Limb (tissue), 2 donors: ENCODE results near the gene PFKM.
A peak's percentile ranks its signal among the peaks of the same experiment; 100 is the strongest.

Experiments
- DNase-seq, 2 donors: peaks; one replicate each; pipeline ENCODE4 v3.0.0-alpha.2; 2016; ENCODE audit errors: extremely low spot score in 2 of 2

PFKM gene

DNA sequence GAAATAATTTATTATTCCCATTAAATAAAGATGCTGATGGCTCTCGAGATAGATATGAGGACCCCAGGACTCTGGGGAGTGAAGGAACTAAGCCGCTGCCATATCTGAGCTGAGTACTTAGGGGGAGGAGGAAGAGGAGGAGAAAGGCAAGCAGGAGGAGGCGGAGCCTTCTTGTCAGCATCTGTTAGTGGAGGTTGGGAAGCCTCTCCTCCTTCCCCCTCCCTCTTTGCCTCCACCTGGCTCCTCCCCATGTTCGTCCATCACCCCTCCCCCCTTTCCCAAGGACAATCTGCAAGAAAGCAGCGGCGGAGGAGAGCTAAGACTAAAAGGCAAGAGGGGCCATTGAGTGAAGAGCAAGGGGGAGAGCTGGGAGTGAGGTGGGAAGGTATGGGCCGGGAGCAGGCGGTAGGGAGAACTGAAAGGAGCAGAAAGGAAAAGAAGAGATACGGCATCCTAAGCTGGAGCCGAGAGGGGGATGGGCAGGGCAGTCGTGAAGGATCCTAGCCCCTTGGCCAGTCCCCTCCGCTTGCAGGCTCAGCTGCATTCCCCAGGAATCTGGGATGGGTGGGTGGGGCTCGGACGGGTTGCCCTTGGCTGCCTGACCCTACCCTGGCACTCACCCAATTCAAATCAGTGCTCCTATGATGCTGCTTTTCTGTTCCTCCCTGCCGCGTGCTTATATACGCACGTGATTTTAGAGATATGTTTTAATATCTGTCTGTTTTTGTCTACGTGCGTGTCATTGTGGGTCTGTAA, at the start of gene PFKM:
Gene PFKM (plus strand): TSS at position 287 of the 756 bp plus-strand sequence. CDS start 3,411 bp downstream, outside the sequence.
- peak; percentile 87 to 95 for DNase-seq

DNA sequence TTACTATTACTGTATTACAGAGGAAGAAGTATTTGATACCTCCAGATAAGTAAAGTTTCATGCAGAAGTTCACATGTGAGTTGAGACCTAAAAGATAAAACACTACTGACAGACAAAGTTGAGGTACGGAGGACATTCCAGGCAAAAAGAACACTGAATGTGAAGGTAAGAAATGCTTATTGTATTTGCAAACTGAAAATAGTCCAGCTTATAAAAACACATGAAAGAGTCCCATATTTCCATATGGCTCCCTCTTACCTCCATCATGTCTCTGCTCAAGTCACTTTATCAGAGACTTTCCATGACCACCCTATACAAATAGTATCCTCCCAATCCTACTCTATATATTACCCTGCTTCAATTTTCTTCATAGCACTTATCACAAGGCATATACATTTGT, 49.1 kb upstream of the PFKM start:
- DNase-seq: no peak

DNA sequence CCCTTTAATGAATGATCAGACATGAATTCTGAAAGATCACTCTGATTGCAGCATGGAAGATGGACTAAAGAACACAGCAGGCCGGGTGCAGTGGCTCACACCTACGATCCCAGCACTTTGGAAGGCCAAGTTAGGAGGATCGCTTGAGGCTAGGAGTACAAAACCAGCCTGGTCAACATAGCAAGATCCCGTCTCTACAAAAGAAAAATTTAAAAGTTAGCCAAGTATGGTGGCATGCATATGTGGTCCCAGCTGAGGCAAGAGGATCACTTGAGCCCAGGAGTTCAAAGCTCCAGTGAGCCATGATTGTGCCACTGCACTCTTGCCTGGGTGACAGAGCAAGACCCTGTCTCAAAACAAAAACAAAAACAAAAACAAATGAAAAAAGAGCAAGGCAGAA, 48.4 kb upstream of the PFKM start:
- DNase-seq: no peak

DNA sequence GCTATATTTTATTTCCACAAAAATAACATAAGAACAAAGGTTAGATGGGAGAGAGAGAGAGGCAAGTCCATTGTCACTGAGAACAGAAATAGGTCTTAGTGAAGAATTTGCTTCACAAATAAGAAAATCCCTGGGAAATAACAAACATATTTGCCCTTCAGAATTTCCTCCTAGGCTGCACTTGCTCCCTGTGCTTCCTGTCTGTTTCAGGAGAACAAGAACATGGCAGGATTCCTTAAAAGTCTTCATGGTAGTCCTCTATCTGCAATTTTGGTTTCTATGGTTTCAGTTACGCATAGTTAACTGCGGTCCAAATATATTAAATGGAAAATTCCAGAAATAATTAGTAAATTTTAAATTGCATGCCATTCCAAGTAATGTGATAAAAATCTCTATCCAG, 47.4 kb upstream of the PFKM start:
- no peak for DNase-seq

DNA sequence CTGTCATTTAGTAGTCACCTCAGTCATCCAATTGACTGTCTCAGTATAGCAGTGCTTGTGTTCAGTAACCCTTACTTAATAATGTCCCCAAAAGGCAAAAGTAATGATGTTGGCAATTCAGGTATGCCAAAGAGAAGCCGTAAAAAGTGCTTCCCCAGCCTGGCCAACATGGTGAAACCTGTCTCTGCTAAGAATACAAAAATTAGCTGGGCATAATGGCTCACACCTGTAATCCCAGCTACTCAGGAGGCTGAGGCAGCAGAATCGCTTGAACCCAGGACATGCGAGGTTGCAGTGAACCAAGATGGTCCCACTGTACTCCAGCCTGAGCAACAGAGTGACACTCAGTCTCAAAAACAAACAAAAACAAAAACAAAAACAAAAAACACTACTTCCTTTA, 46.9 kb upstream of the PFKM start:
- DNase-seq: no peak

DNA sequence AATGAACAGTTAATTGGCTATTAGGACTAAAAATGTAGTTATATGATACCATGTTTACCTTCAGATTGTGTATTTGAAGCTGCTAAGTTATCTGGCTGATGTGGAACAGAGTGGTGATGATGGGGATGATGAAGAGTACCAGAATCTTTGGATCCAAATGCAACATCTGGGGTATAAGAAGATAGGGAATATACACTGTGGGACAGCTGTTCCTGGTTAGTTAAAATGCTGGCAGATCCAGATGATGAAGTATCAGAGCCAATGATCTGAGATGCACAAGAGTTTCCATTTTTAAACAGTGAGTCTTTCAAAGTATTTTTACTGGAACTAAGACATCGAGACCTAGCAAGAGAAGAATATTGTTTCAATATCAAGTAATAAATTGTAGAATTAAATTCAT, 44.9 kb upstream of the PFKM start:
- DNase-seq: no peak

DNA sequence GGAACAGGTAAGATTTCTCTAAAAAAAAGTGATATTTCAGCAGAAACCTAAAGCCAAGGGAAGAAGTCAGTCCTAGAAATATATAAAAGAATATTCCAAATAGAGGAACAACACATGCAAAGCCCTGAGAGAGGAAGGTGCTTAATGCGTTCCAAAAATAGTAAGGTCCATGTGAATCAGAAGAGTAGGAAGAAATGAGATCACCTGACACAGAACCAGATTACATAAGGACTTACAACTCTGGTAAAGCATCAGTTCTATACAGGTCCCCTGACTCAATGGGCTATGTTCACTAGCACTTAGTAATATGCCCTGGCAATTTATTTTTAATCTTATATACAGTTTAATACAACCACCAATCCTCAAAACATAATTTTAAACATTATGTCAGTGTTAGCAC, 43.3 kb upstream of the PFKM start:
- DNase-seq: no peak

DNA sequence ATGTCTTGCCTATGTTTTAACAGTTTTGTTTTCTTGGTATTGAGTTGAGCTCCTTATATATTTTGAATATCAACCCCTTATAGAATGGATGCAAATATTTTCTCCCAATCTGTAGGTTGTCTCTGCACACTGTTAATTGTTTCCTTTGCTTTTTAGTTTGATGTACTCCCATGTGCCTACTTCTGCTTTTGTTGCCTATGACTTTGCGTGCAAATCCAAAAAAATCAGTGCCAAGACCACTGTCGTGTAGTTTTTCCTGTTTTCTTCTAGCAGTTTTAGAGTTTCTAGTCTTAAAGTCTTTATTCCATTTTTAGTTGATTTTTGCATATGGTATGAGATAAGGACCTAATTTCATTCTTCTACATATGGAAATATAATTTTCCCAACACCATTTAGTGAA, 42.1 kb upstream of the PFKM start:
- no peak for DNase-seq

DNA sequence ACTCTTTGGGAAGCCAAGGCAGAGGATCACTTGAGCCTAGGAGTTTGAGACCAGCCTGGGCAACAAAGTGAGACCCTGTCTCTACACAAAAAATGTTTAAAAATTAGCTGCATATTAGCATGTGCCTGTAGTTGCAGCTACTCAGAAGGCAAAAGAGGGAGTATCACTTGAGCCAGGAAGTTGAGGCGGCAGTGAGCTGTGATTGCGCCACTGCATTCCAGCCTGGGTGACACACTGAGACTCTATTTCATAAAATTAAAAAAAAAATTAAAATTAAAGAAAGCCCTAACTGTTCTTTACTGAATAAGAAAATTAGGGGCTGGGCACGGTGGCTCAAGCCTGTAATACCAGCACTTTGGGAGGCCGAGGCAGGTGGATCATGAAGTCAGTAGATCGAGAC, 40.3 kb upstream of the PFKM start:
- DNase-seq: no peak

DNA sequence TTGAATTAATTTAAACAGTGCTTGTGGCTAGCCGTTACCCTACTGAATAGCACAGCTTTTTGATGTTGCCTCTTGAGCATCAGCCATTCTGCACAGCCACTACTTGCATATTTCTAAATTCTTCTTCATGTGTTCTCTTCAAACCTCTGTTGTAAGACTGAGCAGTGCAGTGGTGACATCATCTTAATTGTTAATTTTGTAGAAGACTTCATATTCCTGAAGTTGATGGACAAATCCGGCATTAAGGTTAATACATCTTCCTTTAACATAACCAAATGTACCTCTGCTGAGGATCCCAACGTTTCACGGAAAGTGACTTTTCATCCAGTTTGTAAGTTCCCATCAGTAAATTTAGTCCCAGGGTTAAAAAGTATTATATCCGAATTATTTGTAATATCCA, 38.9 kb upstream of the PFKM start:
- no peak for DNase-seq

DNA sequence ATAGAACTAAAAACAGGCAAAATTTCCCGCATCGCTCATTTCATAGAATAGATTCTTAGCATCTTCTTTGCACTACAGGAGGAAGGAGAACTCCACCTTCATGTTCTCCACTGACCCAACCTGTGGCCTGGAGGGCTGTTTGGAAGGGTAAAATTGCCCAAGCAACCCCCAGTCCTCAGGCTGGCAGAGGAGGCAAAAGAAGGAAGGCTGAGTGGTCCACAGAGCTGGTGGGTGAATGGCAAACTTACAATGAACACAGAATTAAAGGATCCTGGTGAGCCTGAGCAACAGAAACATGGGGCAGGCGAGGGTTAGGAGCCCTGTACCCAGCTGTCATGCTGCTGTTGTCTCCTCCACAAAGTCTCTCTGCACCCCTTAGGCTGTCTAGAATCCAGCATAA, 38.3 kb upstream of the PFKM start:
- no peak for DNase-seq

DNA sequence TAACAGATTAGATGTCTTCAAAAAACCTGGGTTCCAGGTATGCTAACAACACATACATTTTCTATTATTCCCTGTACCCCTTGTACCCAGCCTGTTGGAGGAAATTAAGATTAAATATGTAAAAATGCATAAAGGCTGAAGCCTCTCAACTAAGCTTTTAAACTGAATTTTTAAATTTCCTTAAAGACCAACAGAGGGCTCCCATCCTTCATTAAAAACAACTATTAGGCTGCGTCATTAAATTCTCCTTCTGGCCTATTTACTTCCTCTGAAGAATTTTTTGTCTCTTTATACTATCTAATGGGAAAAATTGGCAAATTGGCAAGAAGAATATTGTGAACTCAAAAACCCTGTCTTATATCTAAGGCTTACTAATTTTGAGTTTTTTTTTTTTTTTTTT, 35.1 kb upstream of the PFKM start:
- peak in 1 of 2 donors; percentile 34 for DNase-seq

DNA sequence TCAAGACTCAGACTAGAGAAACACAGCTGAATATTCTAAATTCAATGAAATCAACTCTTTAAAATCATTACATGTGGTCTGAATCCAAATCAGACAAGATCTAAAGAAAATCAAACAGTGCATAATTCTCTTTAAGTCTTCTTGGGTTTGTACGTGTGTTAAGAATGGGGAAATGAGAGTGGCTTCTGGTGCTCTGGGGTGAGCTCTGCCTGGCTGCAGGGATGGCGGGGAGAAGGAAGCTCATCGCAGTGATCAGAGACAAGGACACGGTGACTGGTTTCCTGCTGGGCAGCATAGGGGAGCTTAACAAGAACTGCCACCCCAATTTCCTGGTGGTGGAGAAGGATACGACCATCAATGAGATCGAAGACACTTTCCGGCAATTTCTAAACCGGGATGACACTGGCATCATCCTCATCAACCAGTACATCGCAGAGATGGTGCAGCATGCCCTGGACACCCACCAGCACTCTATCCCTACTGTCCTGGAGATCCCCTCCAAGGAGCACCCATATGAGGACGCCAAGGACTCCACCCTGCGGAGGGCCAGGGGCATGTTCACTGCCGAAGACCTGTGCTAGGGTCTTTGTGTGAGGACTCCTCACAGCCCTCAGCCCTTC, 34.2 kb upstream of the PFKM start:
- DNase-seq: no peak

DNA sequence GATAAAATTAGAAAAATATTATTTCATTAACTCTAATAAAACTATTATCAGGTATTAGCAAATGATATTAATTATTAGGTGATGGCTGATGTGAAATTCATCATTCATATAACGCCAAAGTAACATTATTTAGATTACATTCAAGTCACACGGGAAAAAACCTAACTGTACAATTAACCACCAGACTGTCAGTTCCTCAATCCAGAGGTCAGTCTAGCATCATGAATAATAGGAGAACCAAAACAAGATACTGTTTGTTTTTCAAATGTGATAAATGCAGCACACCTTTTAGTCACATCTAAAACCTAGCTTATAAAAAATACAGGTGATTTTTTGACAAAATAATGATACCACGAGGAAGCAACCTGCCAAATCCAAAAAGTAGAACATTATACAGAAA, 32.8 kb upstream of the PFKM start:
- no peak for DNase-seq

DNA sequence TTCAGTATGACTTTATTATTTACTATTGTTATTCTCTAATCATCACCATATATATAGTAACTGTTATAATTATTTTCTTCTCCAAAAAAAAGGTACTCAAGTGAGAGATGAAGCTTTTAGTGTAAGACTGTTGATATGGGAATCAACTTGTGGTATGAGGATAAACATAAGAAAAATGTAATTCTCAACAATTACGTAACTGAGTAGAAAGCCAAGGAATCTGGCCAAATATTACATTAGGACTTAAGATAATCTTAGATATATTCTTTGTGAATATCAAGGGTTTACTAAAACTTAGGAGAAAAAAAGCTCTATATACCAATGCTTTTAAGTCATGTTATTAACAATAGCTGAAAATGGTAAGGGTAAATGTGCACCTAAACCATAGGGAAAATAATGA, 26.6 kb upstream of the PFKM start:
- DNase-seq: no peak

DNA sequence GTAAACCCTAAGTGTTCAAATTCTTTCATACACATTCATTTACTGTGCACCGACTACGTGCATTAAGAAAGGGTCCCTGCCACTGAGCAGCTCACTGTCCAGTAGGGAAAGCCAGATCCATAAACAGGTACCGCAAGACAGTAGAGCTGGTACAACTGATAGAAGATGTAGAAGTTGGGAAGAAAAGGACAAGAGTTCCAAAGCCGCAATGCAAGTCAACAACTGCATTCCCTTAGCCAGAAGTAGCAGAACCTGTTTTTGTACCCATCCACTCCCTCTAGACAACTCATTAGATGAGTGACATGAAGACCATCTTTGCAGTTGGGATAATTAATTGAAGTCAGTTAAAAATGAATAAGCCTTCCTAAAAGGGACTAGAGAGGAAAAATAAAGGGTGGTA, 14.6 kb upstream of the PFKM start:
- DNase-seq: no peak

DNA sequence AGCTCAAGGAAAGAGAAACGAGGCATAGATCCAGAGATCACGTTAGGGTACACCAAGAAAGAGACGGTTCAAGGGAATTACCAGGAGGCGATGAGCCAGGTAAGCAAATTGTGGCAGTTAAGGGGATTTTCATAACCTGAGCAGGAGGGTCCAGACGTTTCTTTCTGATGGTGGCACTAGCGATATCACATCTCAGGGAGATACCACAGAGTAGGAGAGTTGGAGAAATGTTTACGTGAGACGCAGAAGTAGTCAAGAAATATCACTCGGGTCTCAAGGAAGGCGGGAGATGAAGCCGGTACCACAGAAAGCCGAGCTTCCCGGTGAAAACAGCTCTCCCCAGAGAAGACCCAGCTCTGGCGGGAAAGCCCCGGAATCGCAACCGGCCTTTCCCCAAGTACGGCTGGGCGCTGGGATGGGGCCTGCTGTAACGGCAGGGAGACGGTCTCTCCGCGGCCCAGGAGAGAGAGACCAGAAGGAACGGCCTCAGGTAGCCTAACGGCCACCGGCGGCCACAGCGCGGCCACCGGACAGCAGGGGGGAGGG, 13.8 kb upstream of the PFKM start:
- DNase-seq: peak in 1 of 2 donors; percentile 6

DNA sequence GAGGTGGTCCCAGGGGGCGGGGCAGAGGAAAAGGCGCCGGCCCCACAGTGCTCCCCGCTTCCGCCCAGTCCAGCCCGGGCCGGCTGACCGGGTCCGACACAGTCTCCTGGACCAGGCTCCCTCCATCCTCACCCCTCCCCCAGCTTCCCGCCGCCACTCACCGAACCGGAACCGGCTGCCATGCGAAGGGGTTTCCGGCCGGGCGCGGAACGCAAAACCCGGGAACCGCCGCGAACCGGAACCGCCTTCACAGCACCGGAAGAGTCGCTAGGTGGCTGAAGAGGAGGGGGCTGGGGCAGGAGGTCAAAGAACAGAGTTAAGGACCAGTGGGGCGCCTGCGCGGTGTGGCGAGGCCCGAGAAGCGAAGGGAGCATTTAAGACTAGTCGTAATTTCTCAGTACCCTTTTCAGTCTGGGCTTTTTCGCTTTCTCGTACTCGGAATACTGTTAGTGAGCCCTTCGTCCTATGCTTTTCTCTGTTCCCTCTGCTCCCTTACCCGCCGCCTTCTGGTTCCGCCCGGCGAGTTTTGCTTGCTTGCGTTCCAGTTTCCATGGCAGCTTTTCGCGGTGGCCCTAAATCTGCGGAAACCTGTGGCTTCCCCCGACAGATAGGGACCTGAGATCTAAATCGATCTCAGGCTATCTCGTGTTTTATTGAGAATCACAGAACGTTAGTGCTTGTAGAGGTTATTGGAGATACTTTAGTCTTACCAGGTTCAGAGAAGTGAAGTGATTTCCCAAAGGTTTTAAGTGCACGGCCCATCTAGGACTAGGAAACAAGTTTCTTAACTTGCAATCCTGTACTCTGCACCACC, 13.1 kb upstream of the PFKM start, which contains the start of gene SENP1:
Gene SENP1 (minus strand): TSS at position 213 of the 814 bp plus-strand sequence. CDS start 4,607 bp downstream, outside the sequence.
- peak; percentile 86 to 94 for DNase-seq

DNA sequence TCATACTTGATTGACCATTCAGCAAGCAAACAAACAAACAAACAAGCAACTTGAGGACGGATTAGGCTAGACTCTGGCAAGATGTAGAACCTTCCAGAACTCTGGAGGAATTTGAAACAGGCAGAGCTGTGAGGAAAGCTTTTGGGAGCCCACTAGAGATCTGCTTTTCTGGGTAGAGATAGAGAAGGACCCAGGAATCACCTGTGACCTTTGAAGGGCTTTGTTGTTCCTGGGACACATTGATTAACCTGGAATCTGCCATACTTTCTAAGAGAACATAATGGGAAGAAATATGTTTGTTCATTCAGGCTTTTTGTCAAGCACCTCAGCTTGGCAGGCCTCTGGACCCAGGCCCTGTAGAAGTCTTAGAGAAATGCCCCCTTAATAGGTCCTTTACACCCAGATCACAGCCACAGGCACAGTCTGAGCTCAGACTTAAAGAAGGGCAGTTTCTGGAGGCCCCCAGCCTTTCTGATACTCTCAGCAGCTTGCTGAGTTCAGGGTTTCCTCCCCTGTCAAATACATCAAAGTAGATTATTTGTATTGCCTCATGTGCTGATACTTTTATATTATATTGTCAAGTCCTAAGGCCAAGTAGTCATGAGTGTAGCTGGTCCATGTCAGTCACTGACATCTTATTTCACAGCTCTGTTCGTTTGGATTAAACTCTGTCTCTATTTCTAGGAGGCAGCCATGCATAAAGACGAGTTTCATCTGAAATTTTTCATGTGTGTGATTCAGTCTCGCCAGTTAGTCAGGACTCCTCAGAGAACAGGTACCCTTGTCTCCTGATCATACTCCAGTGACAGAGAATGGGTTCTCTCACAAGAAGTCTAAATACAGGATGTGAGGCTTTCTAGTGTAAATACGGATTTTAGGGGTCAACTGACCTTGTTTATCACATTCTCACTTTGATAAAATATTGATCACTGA, 12.2 kb upstream of the PFKM start:
- DNase-seq: no peak

DNA sequence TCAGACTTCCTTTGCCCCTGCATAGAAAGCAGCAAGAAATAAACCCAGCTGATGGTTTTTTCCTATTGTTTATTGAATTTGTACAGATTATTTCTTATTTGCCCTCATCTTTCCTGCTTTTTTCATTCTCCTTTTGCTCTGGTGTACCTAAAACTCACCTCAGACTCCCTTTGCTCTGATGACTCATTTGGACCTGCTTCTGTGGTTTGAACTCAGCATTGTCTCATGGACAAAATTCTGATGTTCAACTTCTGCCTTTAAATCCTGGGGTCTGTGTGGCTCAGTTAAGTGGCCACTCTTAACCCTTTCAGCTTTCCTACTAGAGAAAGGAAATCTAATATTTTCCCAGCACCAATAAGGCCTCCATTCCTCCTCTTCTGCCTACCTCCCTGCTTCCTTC, 9.7 kb upstream of the PFKM start:
- no peak for DNase-seq
